Prostate gland (tissue), 2 donors: ENCODE data around the gene ACTL8. TPM values are rescaled to one million over a fixed set of nuclear protein-coding genes. Genes with fewer than 3 reads are reported as not detected.

ENCODE experiments used
- DNase-seq: peaks from one replicate; pipeline ENCODE4 v3.0.0-alpha.2; 2019; ENCODE audit warnings: low spot score
- H3K27ac ChIP-seq, 2 donors: fragments of 200-600 bp; sonication (generic); 2 replicates each; pipeline ENCODE4 v1.5.1; 2017 to 2019
- H3K27me3 ChIP-seq: fragments of 200-600 bp; sonication (generic); replicated peaks from 2 replicates; pipeline ENCODE4 v1.5.1; 2019; ENCODE audit not compliant: insufficient read depth
- H3K36me3 ChIP-seq, 2 donors: fragments of 200-600 bp; sonication (generic); 1 replicate in 1 of 2; 2 replicates in 1 of 2; pipeline versions ENCODE4 v1.5.1 to v1.8.1; 2017 to 2019
- H3K4me1 ChIP-seq: fragments of 200-600 bp; sonication (generic); replicated peaks from 2 replicates; pipeline ENCODE4 v1.5.1; 2019
- H3K4me3 ChIP-seq, 2 donors: fragments of 200-600 bp; sonication (generic); 2 replicates each; pipeline ENCODE4 v1.5.1; 2017 to 2019
- H3K9me3 ChIP-seq: fragments of 200-600 bp; sonication (generic); 2 replicates; pipeline ENCODE4 v1.5.1; 2017
- POLR2A ChIP-seq: fragments of 450-650 bp; IDR thresholded peaks from one replicate; pipeline ENCODE4 v1.6.1; 2016; ENCODE audit warnings: antibody characterized with exemption, mild to moderate bottlenecking
- POLR2AphosphoS5 ChIP-seq: sonication (generic); formaldehyde crosslinking; IDR thresholded peaks from one replicate; pipeline ENCODE4 v1.6.1; 2017; ENCODE audit warnings: antibody characterized with exemption
- WGBS: methylation state at CpG from one replicate; pipeline ENCODE4 v1.1.5; 2018; 5-methylcytosine and 5-hydroxymethylcytosine counted together
- intact Hi-C: fragments of 100-400 bp; cut with DNase I; formaldehyde crosslinking; loops from one replicate; pipeline ENCODE4 v1.14.2; 2022
- total RNA-seq, 2 donors: library from RNA; depleted of rRNA; stranded (reverse); fragments of >200 nt; gene quantifications; one replicate each; pipeline ENCODE4 v1.1.0, GENCODE V29; 2016
- TF ChIP-seq, protein P1 (sequence below), 4 experiments: fragments of 200-600 bp in 2 of 4; fragments of 450-650 bp in 2 of 4; sonication (generic) in 2 of 4; IDR thresholded peaks; 1 replicate in 3 of 4; 2 replicates in 1 of 4; pipeline ENCODE4 v1.5.1; 2016 to 2019; ENCODE audit warnings: antibody characterized with exemption in 4 of 4, mild to moderate bottlenecking in 2 of 4, moderate library complexity in 2 of 4

Gene ACTL8
- total RNA-seq, 2 donors from 2014 or later = 5.9 TPM; not detected in 1

DNA sequence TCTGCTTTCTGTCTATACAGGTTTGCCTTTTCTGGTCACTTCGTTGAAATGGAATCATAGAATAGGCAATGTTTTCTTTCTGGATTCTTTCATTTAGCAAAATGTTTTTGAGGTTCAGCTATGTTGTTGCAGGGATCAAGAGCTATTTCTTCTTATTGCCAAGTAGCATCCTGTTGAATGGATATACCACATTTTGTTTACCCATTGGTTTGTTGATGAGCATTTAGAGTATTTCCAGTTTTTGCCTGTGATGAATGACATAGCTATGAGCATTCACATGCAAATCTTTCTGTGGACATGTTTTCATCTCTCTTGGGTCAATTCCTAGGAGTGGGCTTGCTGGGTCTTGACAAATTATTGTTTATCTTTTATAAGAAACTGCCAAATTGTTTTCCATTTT, 115.5 kb downstream of the ACTL8 start:
- 97% methylated on average over 1 of the region's 1 CpG for WGBS
- intact Hi-C loops = no loop called here
- no peak for DNase-seq
- Histone ChIP-seq H3K9me3 (no peaks in the 10 kb centered on the region), H3K4me1 (no peaks in the 10 kb centered on the region), H3K36me3 (no peaks in the 10 kb centered on the region), H3K27ac (no peak overlapping the region), H3K27me3 (no peaks in the 10 kb centered on the region), H3K4me3 (no peak overlapping the region)
- TF ChIP-seq, protein P1, sequence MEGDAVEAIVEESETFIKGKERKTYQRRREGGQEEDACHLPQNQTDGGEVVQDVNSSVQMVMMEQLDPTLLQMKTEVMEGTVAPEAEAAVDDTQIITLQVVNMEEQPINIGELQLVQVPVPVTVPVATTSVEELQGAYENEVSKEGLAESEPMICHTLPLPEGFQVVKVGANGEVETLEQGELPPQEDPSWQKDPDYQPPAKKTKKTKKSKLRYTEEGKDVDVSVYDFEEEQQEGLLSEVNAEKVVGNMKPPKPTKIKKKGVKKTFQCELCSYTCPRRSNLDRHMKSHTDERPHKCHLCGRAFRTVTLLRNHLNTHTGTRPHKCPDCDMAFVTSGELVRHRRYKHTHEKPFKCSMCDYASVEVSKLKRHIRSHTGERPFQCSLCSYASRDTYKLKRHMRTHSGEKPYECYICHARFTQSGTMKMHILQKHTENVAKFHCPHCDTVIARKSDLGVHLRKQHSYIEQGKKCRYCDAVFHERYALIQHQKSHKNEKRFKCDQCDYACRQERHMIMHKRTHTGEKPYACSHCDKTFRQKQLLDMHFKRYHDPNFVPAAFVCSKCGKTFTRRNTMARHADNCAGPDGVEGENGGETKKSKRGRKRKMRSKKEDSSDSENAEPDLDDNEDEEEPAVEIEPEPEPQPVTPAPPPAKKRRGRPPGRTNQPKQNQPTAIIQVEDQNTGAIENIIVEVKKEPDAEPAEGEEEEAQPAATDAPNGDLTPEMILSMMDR (IDR thresholded peaks at IDR 0.05) = no peak
- no peak for TF ChIP-seq POLR2AphosphoS5
- TF ChIP-seq POLR2A = no peak

DNA sequence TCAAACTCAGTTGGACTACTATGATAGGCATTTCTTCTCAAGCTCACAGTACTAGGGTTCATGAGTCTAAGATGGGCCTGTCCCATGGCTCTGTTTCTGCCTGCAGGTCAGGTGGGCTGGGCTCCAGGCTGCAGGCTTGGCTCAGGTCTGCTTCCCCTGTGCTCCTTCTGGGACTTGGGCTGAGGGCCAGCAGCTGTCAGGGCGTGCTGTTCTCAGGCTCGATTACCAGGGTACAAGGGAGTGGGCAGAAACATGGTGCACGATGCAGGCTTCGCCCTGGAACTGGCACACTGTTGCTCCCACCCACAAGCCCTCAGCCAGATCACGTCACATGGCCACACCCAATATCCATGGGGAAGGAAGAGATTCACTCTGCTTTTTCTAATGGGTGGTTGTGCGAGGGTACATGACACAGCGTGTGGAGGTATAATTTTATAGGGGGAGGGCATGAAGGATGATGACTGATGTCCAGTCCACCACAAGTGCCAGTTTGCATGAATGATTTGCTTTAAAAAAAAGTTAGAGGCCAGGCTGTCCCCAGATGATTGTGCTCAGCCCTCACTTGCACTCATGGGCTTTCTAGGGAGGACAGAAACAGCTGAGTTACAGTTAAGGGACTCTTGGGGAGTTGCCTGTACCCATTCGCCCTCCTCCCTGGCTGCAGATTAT, 118.0 kb downstream of the ACTL8 start:
- no peaks in the 10 kb centered on the region for H3K36me3 ChIP-seq
- no peak overlapping the region for H3K4me3 ChIP-seq
- intact Hi-C loops = no loop called here
- no peak for TF ChIP-seq POLR2AphosphoS5
- TF ChIP-seq, protein P1 (IDR thresholded peaks at IDR 0.05) = no peak
- TF ChIP-seq POLR2A = no peak
- DNase-seq = no peak
- 48% methylated on average over 8 of the region's 8 CpGs for WGBS
- no peaks in the 10 kb centered on the region for H3K4me1 ChIP-seq
- no peaks in the 10 kb centered on the region for H3K9me3 ChIP-seq
- no peaks in the 10 kb centered on the region for H3K27me3 ChIP-seq
- no peak overlapping the region for H3K27ac ChIP-seq

DNA sequence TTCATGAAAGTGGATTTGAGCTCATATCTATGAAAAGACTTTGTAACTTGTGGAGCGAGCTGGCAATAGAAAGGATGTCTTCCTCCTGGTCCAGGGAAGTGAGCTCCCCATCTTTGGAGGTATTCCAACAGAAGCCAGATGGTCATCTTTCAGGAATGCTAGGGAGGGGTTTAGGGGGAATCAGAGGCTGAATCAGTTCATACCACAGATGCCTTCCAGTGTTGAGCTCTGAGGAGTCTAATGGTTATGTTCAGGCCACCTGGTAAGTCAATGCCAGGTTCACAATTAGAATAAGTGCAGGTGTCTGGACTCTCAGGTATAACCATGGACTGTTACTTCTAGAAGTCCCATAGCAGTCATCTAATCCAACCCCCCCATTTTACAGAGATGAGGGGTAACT, 119.1 kb downstream of the ACTL8 start:
- Histone ChIP-seq H3K27me3 (no peaks in the 10 kb centered on the region), H3K9me3 (no peaks in the 10 kb centered on the region), H3K27ac (no peak overlapping the region), H3K4me3 (no peak overlapping the region), H3K36me3 (no peaks in the 10 kb centered on the region), H3K4me1 (no peaks in the 10 kb centered on the region)
- DNase-seq = no peak
- intact Hi-C loops = no loop called here
- WGBS = 64% methylated on average over 1 of the region's 1 CpG
- TF ChIP-seq, protein P1 (IDR thresholded peaks at IDR 0.05) = no peak
- no peak for TF ChIP-seq POLR2AphosphoS5
- TF ChIP-seq POLR2A = no peak

DNA sequence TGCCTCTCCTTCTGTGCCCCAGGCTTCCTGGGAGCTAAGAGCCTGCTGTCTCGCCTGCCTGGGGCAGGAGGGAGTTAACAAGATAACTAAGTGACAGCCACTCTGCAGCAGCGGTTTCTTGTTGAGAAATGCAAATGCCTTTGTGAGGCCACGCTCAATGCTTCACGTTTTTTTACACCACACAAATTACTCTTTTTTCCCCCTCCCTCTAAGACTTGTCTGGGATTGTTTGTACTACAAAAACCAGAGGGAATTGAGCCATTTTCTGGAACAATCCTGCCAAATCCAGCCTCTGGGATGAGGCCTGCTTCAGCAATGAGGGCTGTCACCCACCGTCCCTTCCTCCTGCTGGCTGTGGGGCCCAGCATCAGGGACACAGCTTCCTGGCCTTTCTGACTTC, 119.6 kb downstream of the ACTL8 start:
- intact Hi-C loops = no loop called here
- H3K4me3 ChIP-seq = no peak overlapping the region

More for the DNA sequence above, 119.6 kb downstream of the ACTL8 start:
- no peak for DNase-seq
- WGBS = 33% methylated on average over 5 of the region's 5 CpGs
- no peak for TF ChIP-seq POLR2AphosphoS5
- no peak for TF ChIP-seq POLR2A
- TF ChIP-seq, protein P1 (IDR thresholded peaks at IDR 0.05) = no peak
- Histone ChIP-seq H3K4me1 (no peaks in the 10 kb centered on the region), H3K27ac (no peak overlapping the region), H3K27me3 (no peaks in the 10 kb centered on the region), H3K9me3 (no peaks in the 10 kb centered on the region), H3K36me3 (no peaks in the 10 kb centered on the region)
